ENCODE data around the gene DCANP1.
A peak's percentile ranks its signal among the peaks of the same experiment; 100 is the strongest.

DCANP1 gene

DNA sequence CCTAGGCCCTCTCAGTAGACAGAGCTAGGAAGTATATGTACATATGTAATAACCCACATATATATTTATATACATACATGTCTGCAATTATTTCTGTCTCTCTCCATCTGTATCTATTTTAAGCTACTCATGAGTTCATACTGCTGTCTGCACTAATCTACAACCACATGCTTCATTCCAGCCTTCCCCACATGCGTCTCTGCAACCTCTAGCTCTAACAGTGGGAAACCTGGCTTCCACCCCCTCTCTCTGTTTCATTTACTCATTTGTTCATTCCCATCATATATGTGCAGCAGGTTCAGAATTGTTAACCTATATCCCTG lies 23.3 kb downstream of the DCANP1 start:
- Histone ChIP-seq H3K9me3 (replicated peaks; ENCODE audit: low read length) (peaks cover 3% of the 10 kb centered on the region), H3K9ac (ENCODE audit: low read depth, low read length) (no peak overlapping the region), H3K4me2 (ENCODE audit: low read length) (no peak overlapping the region), H3K4me3 (ENCODE audit: low read length) (no peak overlapping the region), H3K4me1 (ENCODE audit: control insufficient read depth, insufficient read depth, low read length) (no peaks in the 10 kb centered on the region), H3K36me3 (ENCODE audit: insufficient read depth, low read length) (no peaks in the 10 kb centered on the region), H3K27me3 (ENCODE audit: control insufficient read depth, insufficient read depth, low read length) (peaks cover 46% of the 10 kb centered on the region)

DNA sequence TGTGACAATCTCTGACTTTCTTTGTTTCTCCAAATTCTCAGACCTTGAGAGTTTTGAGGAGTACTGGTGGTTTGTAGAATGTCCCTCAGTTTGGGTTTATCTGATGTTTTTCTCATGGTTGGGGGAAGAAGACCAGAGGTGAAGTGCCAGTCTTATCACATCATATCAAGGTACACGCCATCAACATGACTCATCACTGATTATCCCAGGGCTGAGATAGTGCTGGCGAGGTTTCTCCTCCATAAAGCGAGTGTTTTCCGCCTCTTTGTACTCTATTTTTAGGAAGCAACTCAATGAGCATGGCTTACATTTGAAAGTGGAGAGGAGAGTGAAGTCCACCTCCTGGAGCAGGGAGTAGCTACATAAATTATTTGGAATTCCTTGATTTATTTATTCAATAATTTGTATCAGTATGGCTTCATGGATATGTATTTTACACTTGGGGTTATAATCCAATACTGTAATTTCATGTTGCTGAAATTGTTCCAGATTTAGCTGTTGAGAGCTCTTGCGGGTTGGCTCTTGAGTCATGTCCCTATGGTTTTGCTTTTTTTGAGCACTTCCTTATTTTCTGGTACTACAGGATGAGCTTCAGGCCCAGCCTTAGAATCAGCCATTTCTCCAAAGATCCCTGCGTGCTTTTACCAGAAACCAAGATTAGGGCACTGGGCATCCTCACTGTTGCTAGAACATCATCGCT lies 23.9 kb downstream of the DCANP1 start:
- no peak overlapping the region for H3K4me2 ChIP-seq (ENCODE audit: low read length)
- H3K27me3 ChIP-seq (ENCODE audit: control insufficient read depth, insufficient read depth, low read length): peaks cover 47% of the 10 kb centered on the region
- no peaks in the 10 kb centered on the region for H3K9me3 ChIP-seq (replicated peaks; ENCODE audit: low read length)
- no peaks in the 10 kb centered on the region for H3K36me3 ChIP-seq (ENCODE audit: insufficient read depth, low read length)
- H3K4me3 ChIP-seq (ENCODE audit: low read length): no peak overlapping the region
- H3K9ac ChIP-seq (ENCODE audit: low read depth, low read length): no peak overlapping the region
- no peaks in the 10 kb centered on the region for H3K4me1 ChIP-seq (ENCODE audit: control insufficient read depth, insufficient read depth, low read length)

DNA sequence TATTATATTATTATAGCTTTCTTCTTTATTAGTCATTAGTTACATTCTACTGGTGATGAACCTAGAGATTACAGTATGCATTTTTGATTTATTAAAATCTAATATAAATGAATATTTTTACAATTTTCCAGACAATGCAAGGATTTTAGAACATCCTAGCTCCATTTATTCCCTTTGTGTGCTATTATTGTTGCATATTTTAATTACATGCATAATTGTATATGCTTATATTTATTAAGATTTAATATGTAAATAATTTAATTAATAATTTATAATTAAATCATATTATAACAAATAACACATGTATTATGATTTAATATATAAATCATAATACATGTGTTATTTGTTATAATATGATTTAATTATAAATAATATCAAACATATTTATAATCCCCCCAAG lies 24.7 kb downstream of the DCANP1 start:
- H3K36me3 ChIP-seq (ENCODE audit: insufficient read depth, low read length): no peaks in the 10 kb centered on the region
- no peaks in the 10 kb centered on the region for H3K4me1 ChIP-seq (ENCODE audit: control insufficient read depth, insufficient read depth, low read length)
- peaks cover 48% of the 10 kb centered on the region for H3K27me3 ChIP-seq (ENCODE audit: control insufficient read depth, insufficient read depth, low read length)
- H3K4me2 ChIP-seq (ENCODE audit: low read length): no peak overlapping the region
- H3K4me3 ChIP-seq (ENCODE audit: low read length): no peak overlapping the region
- H3K9me3 ChIP-seq (replicated peaks; ENCODE audit: low read length): no peaks in the 10 kb centered on the region
- H3K9ac ChIP-seq (ENCODE audit: low read depth, low read length): no peak overlapping the region

DNA sequence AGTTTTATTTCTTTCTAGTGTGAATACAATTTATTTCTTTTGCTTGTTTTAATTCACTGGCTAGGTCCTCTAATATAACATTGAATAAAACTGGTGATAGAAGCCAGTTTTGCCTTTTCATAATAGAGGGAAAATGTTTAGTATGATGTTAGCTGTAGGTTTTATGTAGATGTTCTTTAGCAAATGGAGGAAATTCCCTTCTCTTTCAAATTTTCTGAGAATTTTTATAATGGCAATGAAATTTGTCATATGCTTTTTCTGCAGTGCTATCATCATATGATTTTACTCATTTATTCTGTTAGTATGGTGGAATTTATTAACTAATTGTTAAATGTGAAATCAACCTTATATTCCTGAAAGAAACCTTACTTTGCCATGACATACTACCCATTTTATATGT lies 30.1 kb downstream of the DCANP1 start:
- no peaks in the 10 kb centered on the region for H3K36me3 ChIP-seq (ENCODE audit: insufficient read depth, low read length)
- no peaks in the 10 kb centered on the region for H3K9me3 ChIP-seq (replicated peaks; ENCODE audit: low read length)
- H3K27me3 ChIP-seq (ENCODE audit: control insufficient read depth, insufficient read depth, low read length): peaks cover 55% of the 10 kb centered on the region
- H3K4me1 ChIP-seq (ENCODE audit: control insufficient read depth, insufficient read depth, low read length): no peaks in the 10 kb centered on the region
- H3K4me3 ChIP-seq (ENCODE audit: low read length): no peak overlapping the region
- H3K4me2 ChIP-seq (ENCODE audit: low read length): no peak overlapping the region
- no peak overlapping the region for H3K9ac ChIP-seq (ENCODE audit: low read depth, low read length)

DNA sequence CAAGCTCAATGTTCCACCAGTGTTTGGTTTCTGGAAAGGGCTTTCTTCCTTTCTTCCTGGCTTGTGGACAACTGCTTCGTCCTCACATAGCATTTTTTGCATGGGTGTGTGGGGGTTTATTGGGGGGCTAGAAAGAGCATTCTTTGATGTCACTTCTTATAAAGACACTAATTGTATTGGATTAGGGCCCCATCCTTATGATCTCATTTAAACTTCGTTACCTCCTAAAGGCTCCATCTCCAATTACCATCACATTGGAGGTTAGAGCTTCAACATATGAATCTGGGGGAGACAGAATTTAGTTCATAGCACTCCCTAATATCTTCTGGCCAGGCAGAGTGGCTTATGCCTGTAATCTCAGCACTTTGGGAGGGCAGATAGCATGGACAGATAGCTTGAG lies 42.1 kb downstream of the DCANP1 start:
- no peaks in the 10 kb centered on the region for H3K4me1 ChIP-seq (ENCODE audit: control insufficient read depth, insufficient read depth, low read length)
- no peak overlapping the region for H3K4me2 ChIP-seq (ENCODE audit: low read length)
- H3K4me3 ChIP-seq (ENCODE audit: low read length): no peak overlapping the region
- peaks cover 14% of the 10 kb centered on the region for H3K27me3 ChIP-seq (ENCODE audit: control insufficient read depth, insufficient read depth, low read length)
- no peak overlapping the region for H3K9ac ChIP-seq (ENCODE audit: low read depth, low read length)
- H3K9me3 ChIP-seq (replicated peaks; ENCODE audit: low read length): no peaks in the 10 kb centered on the region
- H3K36me3 ChIP-seq (ENCODE audit: insufficient read depth, low read length): no peaks in the 10 kb centered on the region

DNA sequence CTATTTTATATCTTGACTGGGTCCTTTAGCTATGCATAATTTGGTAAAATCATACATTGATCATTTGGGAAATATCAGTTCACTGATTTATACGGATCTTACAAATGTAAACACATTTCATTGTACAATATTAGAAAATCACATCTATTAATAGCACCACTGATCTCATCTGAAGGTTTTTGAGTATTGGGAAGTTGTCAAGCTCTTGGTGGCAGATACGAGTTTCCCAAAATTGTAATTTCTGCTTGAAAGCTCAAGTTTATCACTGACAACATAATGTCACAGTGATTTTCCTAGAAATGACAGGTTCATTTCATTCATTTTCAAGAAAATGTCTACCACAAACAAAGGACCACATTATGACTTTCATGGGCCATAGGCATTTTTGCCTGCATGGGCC lies 45.1 kb downstream of the DCANP1 start:
- H3K27me3 ChIP-seq (ENCODE audit: control insufficient read depth, insufficient read depth, low read length): peaks cover 11% of the 10 kb centered on the region
- peaks cover 18% of the 10 kb centered on the region for H3K4me1 ChIP-seq (ENCODE audit: control insufficient read depth, insufficient read depth, low read length)
- no peak overlapping the region for H3K4me3 ChIP-seq (ENCODE audit: low read length)
- H3K9ac ChIP-seq (ENCODE audit: low read depth, low read length): no peak overlapping the region
- H3K36me3 ChIP-seq (ENCODE audit: insufficient read depth, low read length): no peaks in the 10 kb centered on the region
- H3K4me2 ChIP-seq (ENCODE audit: low read length): no peak overlapping the region
- no peaks in the 10 kb centered on the region for H3K9me3 ChIP-seq (replicated peaks; ENCODE audit: low read length)

DNA sequence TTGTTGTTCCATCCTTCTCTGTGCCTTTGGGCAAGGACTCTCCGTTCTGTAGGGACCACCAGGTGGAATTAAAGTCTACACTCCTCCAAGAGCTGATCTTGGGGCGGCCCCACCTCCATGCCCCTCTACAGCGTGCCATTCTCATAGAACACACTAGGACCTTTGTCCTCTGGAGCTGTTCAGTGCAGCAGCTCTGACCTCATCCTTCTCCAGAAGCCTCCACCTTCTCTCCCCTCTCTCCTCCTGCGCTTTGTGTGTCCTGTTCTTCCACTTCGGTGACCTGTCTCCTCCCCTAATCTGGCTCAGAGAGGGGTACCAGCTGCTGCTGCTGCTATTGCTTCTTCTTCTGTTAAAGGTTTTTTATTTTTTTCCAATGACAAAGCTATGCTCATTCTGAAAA lies 46.3 kb downstream of the DCANP1 start:
- Histone ChIP-seq H3K4me1 (ENCODE audit: control insufficient read depth, insufficient read depth, low read length) (peaks cover 25% of the 10 kb centered on the region), H3K4me3 (ENCODE audit: low read length) (no peak overlapping the region), H3K9ac (ENCODE audit: low read depth, low read length) (no peak overlapping the region), H3K36me3 (ENCODE audit: insufficient read depth, low read length) (no peaks in the 10 kb centered on the region), H3K4me2 (ENCODE audit: low read length) (no peak overlapping the region), H3K9me3 (replicated peaks; ENCODE audit: low read length) (no peaks in the 10 kb centered on the region), H3K27me3 (ENCODE audit: control insufficient read depth, insufficient read depth, low read length) (no peaks in the 10 kb centered on the region)

DNA sequence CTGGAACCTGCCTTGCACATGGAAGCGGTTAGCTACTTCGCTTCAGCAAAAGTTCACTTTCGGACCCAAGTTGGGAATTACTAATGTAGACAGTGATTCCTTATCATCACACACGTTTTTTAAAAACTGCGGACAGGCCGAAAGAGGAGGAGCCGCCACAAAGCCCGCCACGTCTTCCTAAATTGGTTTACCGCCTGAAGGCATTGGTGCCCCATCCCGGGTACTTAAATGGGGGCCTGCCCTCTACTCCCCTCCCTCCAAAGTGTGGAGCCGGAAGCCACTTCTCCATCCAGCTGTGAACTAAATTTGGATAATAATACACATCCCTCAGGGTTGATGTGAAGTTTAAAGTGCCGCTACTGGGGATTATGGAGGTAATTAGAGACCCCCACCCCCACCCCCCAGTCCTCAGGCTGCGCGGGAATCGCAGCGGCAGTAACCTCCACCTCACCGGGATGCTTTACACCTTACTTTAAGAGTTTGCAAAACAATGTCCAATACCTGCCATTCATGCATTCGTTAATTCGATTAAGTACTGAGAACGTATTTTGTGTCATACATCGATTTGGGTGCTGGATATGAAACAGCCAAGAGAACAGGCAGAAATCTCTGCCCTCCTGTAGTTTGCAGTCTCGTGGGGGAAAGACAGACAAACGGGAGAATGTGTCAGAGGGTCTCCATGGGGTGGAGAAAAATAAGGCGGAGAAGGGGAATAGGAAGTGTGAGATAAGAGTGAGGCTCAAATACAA lies 47.2 kb downstream of the DCANP1 start:
- Histone ChIP-seq H3K4me2 (ENCODE audit: low read length) (peak overlapping the region; percentile 96), H3K9ac (ENCODE audit: low read depth, low read length) (peak overlapping the region; percentile 99), H3K9me3 (replicated peaks; ENCODE audit: low read length) (no peaks in the 10 kb centered on the region), H3K36me3 (ENCODE audit: insufficient read depth, low read length) (peaks cover 6% of the 10 kb centered on the region), H3K4me1 (ENCODE audit: control insufficient read depth, insufficient read depth, low read length) (peaks cover 25% of the 10 kb centered on the region), H3K27me3 (ENCODE audit: control insufficient read depth, insufficient read depth, low read length) (no peaks in the 10 kb centered on the region), H3K4me3 (ENCODE audit: low read length) (peak overlapping the region; percentile 92)

DNA sequence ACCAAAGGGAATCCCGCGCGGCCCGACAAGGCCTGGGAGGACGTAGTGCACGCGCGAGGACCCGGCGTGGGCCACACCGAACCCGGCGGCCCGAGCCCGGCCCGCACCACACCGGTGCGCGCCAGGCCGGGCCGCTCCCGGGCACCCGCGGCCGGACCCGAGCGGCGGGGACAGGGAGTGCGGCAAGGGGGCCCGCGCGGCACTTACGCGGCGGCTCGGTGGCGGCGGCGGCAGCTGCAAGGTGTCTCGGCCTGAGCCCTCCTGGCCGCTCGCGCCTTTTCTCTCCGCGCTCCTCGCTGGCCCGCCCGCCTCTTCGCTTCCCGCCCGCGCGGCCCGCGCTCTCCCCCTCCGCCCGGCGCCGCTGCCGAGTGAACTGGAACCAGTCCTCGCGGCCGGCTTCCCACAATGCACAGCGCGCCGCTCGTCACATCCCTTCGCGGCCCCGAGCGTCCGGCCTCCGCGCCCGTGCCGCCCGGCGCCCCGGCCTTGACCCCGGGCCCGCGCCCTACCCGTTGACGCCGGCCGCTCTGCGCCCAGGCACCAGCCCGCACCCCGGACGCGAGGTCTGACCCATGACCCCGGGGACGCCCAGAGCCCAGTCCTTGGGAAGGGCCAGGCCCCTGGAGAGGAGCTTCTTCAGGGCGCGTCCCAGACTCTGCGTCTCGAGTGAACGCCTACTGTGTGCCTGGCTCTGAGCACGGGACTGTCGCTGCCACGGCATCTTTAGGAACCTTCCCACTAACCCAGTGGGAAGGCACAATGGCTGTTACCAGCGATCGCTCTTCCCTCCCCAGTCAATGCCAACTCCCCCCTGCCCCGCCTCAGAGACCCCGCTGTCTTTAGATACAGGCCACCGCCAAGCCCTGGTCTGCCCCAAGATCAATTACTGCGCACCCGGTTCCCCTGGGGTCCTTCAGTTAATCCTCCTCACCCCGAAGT lies 48.0 kb downstream of the DCANP1 start, which contains the start of gene MACROH2A1:
Gene MACROH2A1 (minus strand): TSS at position 377 of the 939 bp plus-strand sequence. CDS start 10,138 bp downstream, outside the sequence.
- H3K4me2 ChIP-seq (ENCODE audit: low read length): peak within 1 kb of the TSS; percentile 96
- no peaks in the 10 kb centered on the region for H3K27me3 ChIP-seq (ENCODE audit: control insufficient read depth, insufficient read depth, low read length)
- H3K9me3 ChIP-seq (replicated peaks; ENCODE audit: low read length): no peaks in the 10 kb centered on the region
- H3K4me1 ChIP-seq (ENCODE audit: control insufficient read depth, insufficient read depth, low read length): peaks cover 27% of the 10 kb centered on the region
- peaks cover 6% of the 10 kb centered on the region for H3K36me3 ChIP-seq (ENCODE audit: insufficient read depth, low read length)
- H3K9ac ChIP-seq (ENCODE audit: low read depth, low read length): peak within 1 kb of the TSS; percentile 99
- H3K4me3 ChIP-seq (ENCODE audit: low read length): peak within 1 kb of the TSS; percentile 92

DNA sequence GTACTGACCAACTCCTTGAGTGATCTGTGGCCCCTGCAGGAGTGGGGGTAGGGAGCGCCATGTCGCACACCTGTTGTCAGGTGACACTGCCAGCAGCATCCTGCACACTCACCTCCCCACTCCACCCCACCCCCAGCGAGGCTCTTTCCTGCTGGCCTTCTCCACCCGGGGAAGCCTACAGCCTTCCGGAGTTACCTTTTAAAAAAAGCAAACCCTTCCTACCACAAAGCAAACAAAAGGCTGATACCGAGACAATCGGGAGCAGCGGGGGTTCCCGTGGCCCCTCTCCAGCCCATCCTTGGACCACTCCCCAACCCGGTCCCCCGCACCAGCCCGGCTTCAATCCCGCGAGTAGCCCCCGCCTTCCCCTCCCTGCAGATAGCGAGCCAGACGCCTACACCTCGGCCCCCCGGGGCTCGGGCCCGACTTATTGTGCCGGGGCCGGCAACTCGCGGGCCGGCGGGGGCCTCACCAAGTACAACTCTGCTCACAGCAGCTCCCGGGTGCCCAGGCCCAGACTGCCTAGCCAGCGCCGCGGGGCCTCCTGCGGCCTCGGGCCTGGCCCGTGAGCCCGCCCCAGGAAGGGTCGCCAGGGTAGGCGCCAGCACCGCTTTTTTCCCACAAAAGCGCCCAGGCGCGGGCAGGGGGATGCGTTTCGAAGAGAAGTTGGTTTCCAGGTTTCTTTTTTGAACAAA lies 48.8 kb downstream of the DCANP1 start:
- Histone ChIP-seq H3K9me3 (replicated peaks; ENCODE audit: low read length) (no peaks in the 10 kb centered on the region), H3K4me1 (ENCODE audit: control insufficient read depth, insufficient read depth, low read length) (peaks cover 35% of the 10 kb centered on the region), H3K4me3 (ENCODE audit: low read length) (peak overlapping the region; percentile 92), H3K27me3 (ENCODE audit: control insufficient read depth, insufficient read depth, low read length) (no peaks in the 10 kb centered on the region), H3K36me3 (ENCODE audit: insufficient read depth, low read length) (peaks cover 8% of the 10 kb centered on the region), H3K4me2 (ENCODE audit: low read length) (peak overlapping the region; percentile 96), H3K9ac (ENCODE audit: low read depth, low read length) (peak overlapping the region; percentile 99)

DNA sequence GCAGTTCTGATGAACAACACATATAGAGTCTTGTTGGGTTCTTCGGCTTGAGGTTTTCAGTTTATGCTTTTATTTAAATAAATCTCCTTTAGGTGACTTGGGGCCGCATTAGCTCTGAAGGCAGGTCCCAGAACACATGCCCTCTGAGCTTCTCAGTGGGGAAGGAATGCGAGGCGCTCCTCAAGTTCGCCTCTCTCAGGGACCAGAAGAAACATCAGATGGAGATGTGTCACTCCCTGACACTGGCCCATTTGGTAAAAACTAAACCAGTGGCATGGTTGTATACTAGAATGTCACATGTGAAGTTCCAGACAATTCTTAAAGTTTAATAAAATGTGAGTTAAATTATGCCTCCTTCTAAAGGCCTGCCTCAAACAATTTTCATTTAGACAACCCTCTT lies 50.1 kb downstream of the DCANP1 start:
- Histone ChIP-seq H3K36me3 (ENCODE audit: insufficient read depth, low read length) (peaks cover 12% of the 10 kb centered on the region), H3K4me1 (ENCODE audit: control insufficient read depth, insufficient read depth, low read length) (peaks cover 47% of the 10 kb centered on the region), H3K4me2 (ENCODE audit: low read length) (peak overlapping the region; percentile 96), H3K4me3 (ENCODE audit: low read length) (peak overlapping the region; percentile 92), H3K9ac (ENCODE audit: low read depth, low read length) (peak overlapping the region; percentile 99), H3K27me3 (ENCODE audit: control insufficient read depth, insufficient read depth, low read length) (no peaks in the 10 kb centered on the region), H3K9me3 (replicated peaks; ENCODE audit: low read length) (no peaks in the 10 kb centered on the region)

Data from skeletal muscle satellite cell (primary cell).